Hepatocyte (in vitro differentiated cells): Measurements from ENCODE around the gene APEX2.

ENCODE experiments used
- CTCF ChIP-seq: fragments of 200-600 bp; sonication (generic); IDR thresholded peaks from 2 replicates; pipeline ENCODE4 v1.5.1; 2016; ENCODE audit warnings: antibody characterized with exemption, mild to moderate bottlenecking; ENCODE audit not compliant: poor library complexity
- EZH2 ChIP-seq: fragments of 200-600 bp; sonication (generic); IDR thresholded peaks from 2 replicates; pipeline ENCODE4 v1.6.1; 2016; ENCODE audit warnings: antibody characterized with exemption, mild to moderate bottlenecking, borderline replicate concordance

- TF ChIP-seq CTCF: no peak
- TF ChIP-seq EZH2: no peak
Observed at GRCh38 chrX:54999717-55000598, at the start of gene APEX2.
